ENCODE data around the gene PHF14.

DNA sequence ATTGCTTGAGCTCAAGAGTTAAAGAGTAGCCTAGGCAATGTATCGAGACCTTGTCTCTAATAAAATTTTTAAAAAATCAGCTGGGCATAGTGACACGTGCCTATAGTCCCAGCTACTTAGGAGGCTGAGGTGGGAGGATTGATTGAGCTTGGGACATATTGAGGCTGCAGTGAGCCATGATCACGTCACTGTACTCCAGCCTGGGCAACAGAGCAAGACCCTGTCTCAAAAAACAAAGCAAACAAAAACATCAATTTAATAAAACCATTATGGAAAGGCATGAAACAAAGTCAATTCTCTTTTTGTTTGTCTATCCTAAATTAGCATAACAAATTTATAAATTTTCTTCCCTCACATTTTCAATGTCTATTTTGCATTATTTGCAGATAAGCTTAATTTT lies 108.4 kb downstream of the PHF14 start:
- TF ChIP-seq POLR2A (IDR thresholded peaks at IDR 0.05), result no peak
- TF ChIP-seq, protein P1, sequence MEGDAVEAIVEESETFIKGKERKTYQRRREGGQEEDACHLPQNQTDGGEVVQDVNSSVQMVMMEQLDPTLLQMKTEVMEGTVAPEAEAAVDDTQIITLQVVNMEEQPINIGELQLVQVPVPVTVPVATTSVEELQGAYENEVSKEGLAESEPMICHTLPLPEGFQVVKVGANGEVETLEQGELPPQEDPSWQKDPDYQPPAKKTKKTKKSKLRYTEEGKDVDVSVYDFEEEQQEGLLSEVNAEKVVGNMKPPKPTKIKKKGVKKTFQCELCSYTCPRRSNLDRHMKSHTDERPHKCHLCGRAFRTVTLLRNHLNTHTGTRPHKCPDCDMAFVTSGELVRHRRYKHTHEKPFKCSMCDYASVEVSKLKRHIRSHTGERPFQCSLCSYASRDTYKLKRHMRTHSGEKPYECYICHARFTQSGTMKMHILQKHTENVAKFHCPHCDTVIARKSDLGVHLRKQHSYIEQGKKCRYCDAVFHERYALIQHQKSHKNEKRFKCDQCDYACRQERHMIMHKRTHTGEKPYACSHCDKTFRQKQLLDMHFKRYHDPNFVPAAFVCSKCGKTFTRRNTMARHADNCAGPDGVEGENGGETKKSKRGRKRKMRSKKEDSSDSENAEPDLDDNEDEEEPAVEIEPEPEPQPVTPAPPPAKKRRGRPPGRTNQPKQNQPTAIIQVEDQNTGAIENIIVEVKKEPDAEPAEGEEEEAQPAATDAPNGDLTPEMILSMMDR (IDR thresholded peaks at IDR 0.05), result no peak
